H1 (cell line): ENCODE measurements around the gene NAT8L. TPM values are rescaled to one million over a fixed set of nuclear protein-coding genes. Genes with fewer than 3 reads are reported as not detected.

Experiments used
- CTCF ChIA-PET: fragments of 300-600 bp; sonication (Branson Sonifier 250); formaldehyde crosslinking; loops from one replicate; lab custom pipeline; 2021; ENCODE audit not compliant: partially characterized antibody; lab: Charles Lee
- POLR2A ChIA-PET: fragments of 300-600 bp; sonication (Branson Sonifier 250); formaldehyde crosslinking; loops from one replicate; lab custom pipeline; 2021; ENCODE audit warnings: inconsistent platforms; ENCODE audit not compliant: partially characterized antibody; lab: Charles Lee
- DNase-seq, 2 experiments: peaks; one replicate each; pipeline versions ENCODE4 v3.0.0 to v3.0.0-alpha.2; 2010 to 2022; ENCODE audit warnings: low spot score in 2 of 2, low read depth in 1 of 2, mixed read lengths in 1 of 2
- FAIRE-seq: peaks from 2 replicates; lab custom pipeline; 2011; peaks lifted over from hg19 to GRCh38; lab: Jason Lieb, UNC
- H2AFZ ChIP-seq: 2 replicates; pipeline ENCODE4 v1.8.1; 2012; ENCODE audit warnings: low read length, inconsistent platforms
- H2AK5ac ChIP-seq: 2 replicates; pipeline ENCODE4 v1.6.1; 2013; ENCODE audit warnings: low read depth, low read length
- H2BK120ac ChIP-seq: replicated peaks from 2 replicates; pipeline ENCODE3; 2013; ENCODE audit warnings: low read depth, low read length, inconsistent platforms
- H2BK12ac ChIP-seq: 2 replicates; pipeline ENCODE4 v1.6.1; 2013; ENCODE audit warnings: low read depth, low read length
- H2BK15ac ChIP-seq: 2 replicates; pipeline ENCODE4 v1.6.1; 2013; ENCODE audit warnings: low read length
- H2BK20ac ChIP-seq: 2 replicates; pipeline ENCODE4 v1.6.1; 2013; ENCODE audit warnings: low read length
- H2BK5ac ChIP-seq: 2 replicates; pipeline ENCODE4 v1.6.1; 2013; ENCODE audit warnings: low read depth, low read length
- H3K14ac ChIP-seq: 2 replicates; pipeline ENCODE4 v1.6.1; 2013; ENCODE audit warnings: inconsistent platforms; ENCODE audit not compliant: insufficient read length
- H3K18ac ChIP-seq: 2 replicates; pipeline ENCODE4 v1.6.1; 2013; ENCODE audit warnings: low read length; ENCODE audit errors: extremely low read depth
- H3K23ac ChIP-seq: 2 replicates; pipeline ENCODE4 v1.6.1; 2013; ENCODE audit warnings: inconsistent platforms; ENCODE audit not compliant: insufficient read length
- H3K23me2 ChIP-seq: 2 replicates; pipeline ENCODE4 v1.6.1; 2013; ENCODE audit warnings: low read depth, low read length
- H3K27ac ChIP-seq: 2 replicates; pipeline ENCODE4 v1.6.1; 2011; ENCODE audit warnings: low read depth, low read length, inconsistent platforms
- H3K27me3 ChIP-seq, 4 experiments: replicated peaks in 1 of 4; 1 replicate in 1 of 4; 2 replicates in 3 of 4; pipeline versions ENCODE4 v1.6.1 to v1.8.1; 2011 to 2013; ENCODE audit warnings: low read length in 3 of 4, mild to moderate bottlenecking in 3 of 4, inconsistent platforms in 2 of 4, mixed read lengths in 2 of 4, moderate library complexity in 1 of 4; ENCODE audit not compliant: control insufficient read depth in 3 of 4, insufficient read depth in 3 of 4; ENCODE audit errors: extremely low read depth in 1 of 4
- H3K36me3 ChIP-seq, 4 experiments: 2 replicates each; pipeline versions ENCODE4 v1.6.1 to v1.8.1; 2011 to 2013; ENCODE audit warnings: mild to moderate bottlenecking in 4 of 4, low read length in 3 of 4, moderate library complexity in 2 of 4, control low read depth in 1 of 4, inconsistent platforms in 1 of 4; ENCODE audit not compliant: insufficient read depth in 4 of 4, control insufficient read depth in 2 of 4
- H3K4ac ChIP-seq: replicated peaks from 2 replicates; pipeline ENCODE3; 2013; ENCODE audit warnings: low read length, low read depth, mixed read lengths, inconsistent platforms; ENCODE audit not compliant: insufficient read length
- H3K4me1 ChIP-seq, 4 experiments: replicated peaks in 1 of 4; 1 replicate in 1 of 4; 2 replicates in 3 of 4; pipeline versions ENCODE4 v1.6.1 to v1.8.1; 2011 to 2013; ENCODE audit warnings: low read length in 3 of 4, inconsistent platforms in 2 of 4, mixed read lengths in 1 of 4; ENCODE audit not compliant: insufficient read depth in 4 of 4, control insufficient read depth in 3 of 4
- H3K4me2 ChIP-seq, 2 experiments: 2 replicates each; pipeline versions ENCODE4 v1.6.1 to v1.8.1; 2011 to 2013; ENCODE audit warnings: low read depth in 2 of 2, low read length in 2 of 2, control low read depth in 1 of 2, inconsistent platforms in 1 of 2, mild to moderate bottlenecking in 1 of 2; ENCODE audit not compliant: insufficient read depth in 1 of 2
- H3K4me3 ChIP-seq, 4 experiments: fragments of 200-600, 300-600 bp in 1 of 4; sonication (generic), shearing (Covaris generic), sonication (Bioruptor Twin) in 1 of 4; 2 replicates each; pipeline versions ENCODE4 v1.5.1 to v1.8.1; 2011 to 2016; ENCODE audit warnings: low read length in 4 of 4, low read depth in 3 of 4, control low read depth in 2 of 4, inconsistent platforms in 2 of 4, mild to moderate bottlenecking in 2 of 4, mixed read lengths in 1 of 4, moderate library complexity in 1 of 4; ENCODE audit not compliant: insufficient read depth in 2 of 4; ENCODE audit errors: extremely low read depth in 1 of 4
- H3K56ac ChIP-seq: replicated peaks from 2 replicates; pipeline ENCODE3; 2013; ENCODE audit warnings: low read depth, mild to moderate bottlenecking, mixed read lengths, low read length, inconsistent platforms; ENCODE audit not compliant: insufficient read length
- H3K79me1 ChIP-seq: 2 replicates; pipeline ENCODE4 v1.6.1; 2013; ENCODE audit warnings: low read depth, low read length, control low read depth
- H3K79me2 ChIP-seq, 2 experiments: 2 replicates each; pipeline versions ENCODE4 v1.6.1 to v1.8.1; 2012 to 2013; ENCODE audit warnings: low read length in 2 of 2, mild to moderate bottlenecking in 2 of 2, inconsistent platforms in 1 of 2; ENCODE audit not compliant: insufficient read depth in 2 of 2, control insufficient read depth in 1 of 2
- H3K9ac ChIP-seq, 4 experiments: replicated peaks in 1 of 4; 1 replicate in 1 of 4; 2 replicates in 3 of 4; pipeline versions ENCODE4 v1.6.1 to v1.8.1; 2011 to 2013; ENCODE audit warnings: low read depth in 3 of 4, low read length in 3 of 4, control low read depth in 2 of 4, mild to moderate bottlenecking in 2 of 4, moderate library complexity in 2 of 4, inconsistent platforms in 1 of 4; ENCODE audit errors: extremely low read depth in 1 of 4
- H3K9me3 ChIP-seq, 2 experiments: 2 replicates each; pipeline versions ENCODE4 v1.6.1 to v1.8.1; 2012 to 2013; ENCODE audit warnings: mild to moderate bottlenecking in 2 of 2, moderate library complexity in 2 of 2, control low read depth in 1 of 2, inconsistent platforms in 1 of 2, low read depth in 1 of 2, low read length in 1 of 2, mixed read lengths in 1 of 2; ENCODE audit not compliant: insufficient read depth in 2 of 2
- H4K20me1 ChIP-seq, 2 experiments: replicated peaks in 1 of 2; 2 replicates each; pipeline versions ENCODE3 to v1.8.1; 2011 to 2013; ENCODE audit warnings: inconsistent platforms in 2 of 2, low read length in 2 of 2, mild to moderate bottlenecking in 1 of 2; ENCODE audit not compliant: insufficient read depth in 2 of 2, control insufficient read depth in 1 of 2
- H4K5ac ChIP-seq: 2 replicates; pipeline ENCODE4 v1.6.1; 2013; ENCODE audit warnings: low read length, low read depth, mixed read lengths, inconsistent platforms; ENCODE audit not compliant: insufficient read length
- H4K8ac ChIP-seq: 2 replicates; pipeline ENCODE4 v1.8.0; 2013; ENCODE audit warnings: mild to moderate bottlenecking, moderate library complexity, low read length, inconsistent platforms; ENCODE audit not compliant: insufficient read depth; ENCODE audit errors: extremely low read depth
- H4K91ac ChIP-seq: replicated peaks from 2 replicates; pipeline ENCODE3; 2013; ENCODE audit warnings: low read length, mixed read lengths, inconsistent platforms; ENCODE audit not compliant: insufficient read length
- RAD21 ChIP-seq, 2 experiments: IDR thresholded peaks in 1 of 2; conservative IDR thresholded peaks in 1 of 2; 2 replicates each; pipeline ENCODE4 v1.6.1; 2011; ENCODE audit warnings: low read depth in 2 of 2, low read length in 2 of 2, improper control_type of control experiment in 1 of 2, inconsistent platforms in 1 of 2, mild to moderate bottlenecking in 1 of 2, moderate library complexity in 1 of 2
- SIX5 ChIP-seq: IDR thresholded peaks from 2 replicates; pipeline ENCODE4 v1.6.1; 2011; ENCODE audit warnings: mild to moderate bottlenecking, low read depth, low read length
- WGBS, 2 experiments: shearing (Covaris generic) in 1 of 2; methylation state at CpG; one replicate each; pipeline versions ENCODE4 v1.1.6 to v1.1.7; 2013 to 2015; ENCODE audit warnings: low lambda C conversion rate in 2 of 2, mixed read lengths in 2 of 2, inconsistent platforms in 1 of 2, low coverage in 1 of 2, missing lambda C conversion rate in 1 of 2; ENCODE audit not compliant: insufficient replicate concordance in 2 of 2, insufficient coverage in 1 of 2, insufficient read length in 1 of 2; ENCODE audit errors: extremely low coverage in 1 of 2, missing lambda C conversion rate in 1 of 2; 5-methylcytosine and 5-hydroxymethylcytosine counted together
- polyA plus RNA-seq, 7 experiments: library from polyadenylated mRNA; depleted of rRNA in 3 of 7; stranded (reverse) in 5 of 7; unstranded in 2 of 7; fragments of >200 nt in 5 of 7; fragments of 200-250 nt in 2 of 7; gene quantifications; 1 replicate in 5 of 7; 2 replicates in 1 of 7; 4 replicates in 1 of 7; pipeline versions ENCODE4 v1.2.1 to v1.2.3, GENCODE V29; 2011 to 2013; ENCODE audit warnings: missing spikeins in 2 of 7, mixed read lengths in 2 of 7
- total RNA-seq: library from RNA; stranded (reverse); fragmentation: NEBNext Ultra II Directional; extraction: Animal tissue kit (Norgen Biotek cat#: 25700); gene quantifications from 2 replicates; pipeline ENCODE4 v1.2.1, GENCODE V29; 2021

The NAT8L gene
- total and polyA plus RNA-seq, 2 of the 8 experiments (the other 6 are each of a cell fraction or from before 2014, with no cell fraction given), result 10.8 TPM

GRCh38 chr4:2044119-2044485 is 15.0 kb upstream of the NAT8L start:
- DNase-seq, result no peak
- Histone ChIP-seq H2AK5ac (no peak overlapping the region), H3K18ac (no peak overlapping the region), H3K9me3 (peaks cover 0 to 8% of the 10 kb centered on the region in 2 experiments; a peak in 1 of 4 replicates), H3K4me3 (no peak overlapping the region), H2BK20ac (no peak overlapping the region), H4K8ac (no peak overlapping the region), H4K91ac (no peak overlapping the region), H3K27ac (no peak overlapping the region), H3K27me3 (peaks cover 21 to 48% (median 41%) of the 10 kb centered on the region in 4 experiments), H3K14ac (no peak overlapping the region), H2BK120ac (no peak overlapping the region), H2BK15ac (no peak overlapping the region), H3K56ac (no peak overlapping the region), H3K4me1 (peaks cover 0 to 8% (median 3%) of the 10 kb centered on the region in 4 experiments; a peak in 5 of 7 replicates), H3K4me2 (no peak overlapping the region), H3K79me1 (no peaks in the 10 kb centered on the region), H3K23me2 (peaks cover 12% of the 10 kb centered on the region; the same call in 1 of the 2 replicates), H2BK5ac (no peak overlapping the region), H2AFZ (no peak overlapping the region), H4K5ac (no peak overlapping the region), H3K9ac (no peak overlapping the region), H3K23ac (no peak overlapping the region), H2BK12ac (no peak overlapping the region), H3K79me2 (no peaks in the 10 kb centered on the region), H3K4ac (no peak overlapping the region), H3K36me3 (no peaks in the 10 kb centered on the region; a peak in 1 of 8 replicates), H4K20me1 (peaks cover 0 to 9% of the 10 kb centered on the region in 2 experiments)
- POLR2A ChIA-PET, result interaction anchor here (2.3 kb wide), 1 partner anchor 35 kb away, joined by 6 read pairs; the partner anchor contains the start of gene NELFA
- WGBS, 2 experiments, result 89% methylated on average over 6 of the region's 6 CpGs; no CpG with 5 or more reads in 1 of the 2 experiments
- no peak for FAIRE-seq
- TF ChIP-seq SIX5 (no peak), RAD21 (IDR thresholded peaks at IDR 0.05 in 1 of 2, conservative IDR thresholded peaks at IDR 0.05 in 1 of 2; ENCODE audit: low read depth in 2 of 2, low read length in 2 of 2) (no peak)
- CTCF ChIA-PET, result interaction anchor here (1.0 to 2.6 kb wide), 4 partner anchors 14 to 232 kb away, joined by 3 to 10 read pairs (median 6); partner anchors contain the start of genes NAT8L and NELFA
